ENCODE results near the gene SERPING1. TPM values are rescaled to one million over a fixed set of nuclear protein-coding genes. Genes with fewer than 3 reads are reported as not detected.

The SERPING1 gene
- total and polyA plus RNA-seq, 2 donors (not counting 1 experiment from before 2014, with no cell fraction given), result 17.2 to 117 TPM

GRCh38 chr11:57551941-57552340, 45.5 kb upstream of the SERPING1 start:
- Histone ChIP-seq H3K4me1 (ENCODE audit: control insufficient read depth, extremely low read depth, insufficient read depth, low read length) (peaks cover 2% of the 10 kb centered on the region), H3K4me3 (replicated peaks in 1 of 4; ENCODE audit: control extremely low read depth in 1 of 4, insufficient read depth in 1 of 4, low read depth in 3 of 4, low read length in 4 of 4) (no peak overlapping the region), H3K27me3 (ENCODE audit: control insufficient read depth, insufficient read depth, low read length) (no peaks in the 10 kb centered on the region), H2AFZ (ENCODE audit: low read length) (no peak overlapping the region), H3K9me3 (ENCODE audit: control insufficient read depth, insufficient read depth, low read depth, low read length) (no peaks in the 10 kb centered on the region), H3K79me2 (ENCODE audit: control insufficient read depth, insufficient read depth, low read length) (no peaks in the 10 kb centered on the region), H4K20me1 (ENCODE audit: control insufficient read depth, extremely low read depth, insufficient read depth, low read length) (no peaks in the 10 kb centered on the region), H3K36me3 (ENCODE audit: control insufficient read depth, insufficient read depth, low read length) (peaks cover 15% of the 10 kb centered on the region), H3K9ac (ENCODE audit: insufficient read depth, low read length) (no peak overlapping the region), H3K4me2 (ENCODE audit: extremely low read depth, insufficient read depth, low read length) (no peak overlapping the region), H3K27ac (ENCODE audit: insufficient read depth, low read length) (no peak overlapping the region)
- no peak for TF ChIP-seq EZH2 (IDR thresholded peaks at IDR 0.05; ENCODE audit: low read length, missing control alignments)
- TF ChIP-seq CTCF (conservative IDR thresholded peaks at IDR 0.05 in 1 of 2, IDR thresholded peaks at IDR 0.05 in 1 of 2; ENCODE audit: low read depth in 1 of 2, low read length in 2 of 2), result no peak
- no peak for DNase-seq (ENCODE audit: low read depth in 2 of 2)

DNA sequence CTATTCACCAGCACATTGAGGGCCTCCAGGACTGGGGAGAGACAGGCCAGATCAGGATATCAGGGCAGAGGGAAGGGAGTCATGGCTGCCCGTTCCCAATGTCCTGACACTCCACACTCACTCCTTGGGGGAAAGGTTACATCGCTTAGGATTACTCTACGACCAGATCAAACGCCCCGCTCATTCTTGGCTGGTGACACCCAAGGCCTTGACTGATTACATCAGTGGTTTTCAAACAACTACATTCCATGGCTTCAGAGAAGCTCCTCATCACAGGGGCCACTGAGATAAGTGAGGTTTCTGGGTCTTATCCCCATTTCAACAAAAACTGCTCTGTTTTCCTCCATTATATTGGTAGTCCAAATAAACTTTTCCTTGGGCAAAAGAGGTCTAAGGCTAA, 45.0 kb upstream of the SERPING1 start:
- H3K79me2 ChIP-seq (ENCODE audit: control insufficient read depth, insufficient read depth, low read length), result no peaks in the 10 kb centered on the region
- no peak overlapping the region for H3K9ac ChIP-seq (ENCODE audit: insufficient read depth, low read length)
- no peaks in the 10 kb centered on the region for H3K9me3 ChIP-seq (ENCODE audit: control insufficient read depth, insufficient read depth, low read depth, low read length)
- no peak for TF ChIP-seq CTCF (conservative IDR thresholded peaks at IDR 0.05 in 1 of 2, IDR thresholded peaks at IDR 0.05 in 1 of 2; ENCODE audit: low read depth in 1 of 2, low read length in 2 of 2)
- TF ChIP-seq EZH2 (IDR thresholded peaks at IDR 0.05; ENCODE audit: low read length, missing control alignments), result no peak
- peaks cover 17% of the 10 kb centered on the region for H3K36me3 ChIP-seq (ENCODE audit: control insufficient read depth, insufficient read depth, low read length)
- no peak overlapping the region for H3K4me2 ChIP-seq (ENCODE audit: extremely low read depth, insufficient read depth, low read length)
- H3K4me3 ChIP-seq (replicated peaks in 1 of 4; ENCODE audit: control extremely low read depth in 1 of 4, insufficient read depth in 1 of 4, low read depth in 3 of 4, low read length in 4 of 4), result no peak overlapping the region
- no peak for DNase-seq (ENCODE audit: low read depth in 2 of 2)
- H3K4me1 ChIP-seq (ENCODE audit: control insufficient read depth, extremely low read depth, insufficient read depth, low read length), result no peaks in the 10 kb centered on the region
- H4K20me1 ChIP-seq (ENCODE audit: control insufficient read depth, extremely low read depth, insufficient read depth, low read length), result no peaks in the 10 kb centered on the region
- H2AFZ ChIP-seq (ENCODE audit: low read length), result no peak overlapping the region
- no peaks in the 10 kb centered on the region for H3K27me3 ChIP-seq (ENCODE audit: control insufficient read depth, insufficient read depth, low read length)
- H3K27ac ChIP-seq (ENCODE audit: insufficient read depth, low read length), result no peak overlapping the region

- H3K36me3 ChIP-seq (ENCODE audit: control insufficient read depth, insufficient read depth, low read length), result peaks cover 21% of the 10 kb centered on the region
- H3K79me2 ChIP-seq (ENCODE audit: control insufficient read depth, insufficient read depth, low read length), result no peaks in the 10 kb centered on the region
- no peaks in the 10 kb centered on the region for H3K27me3 ChIP-seq (ENCODE audit: control insufficient read depth, insufficient read depth, low read length)
- H4K20me1 ChIP-seq (ENCODE audit: control insufficient read depth, extremely low read depth, insufficient read depth, low read length), result no peaks in the 10 kb centered on the region
- no peak overlapping the region for H3K9ac ChIP-seq (ENCODE audit: insufficient read depth, low read length)
- H3K9me3 ChIP-seq (ENCODE audit: control insufficient read depth, insufficient read depth, low read depth, low read length), result no peaks in the 10 kb centered on the region
- H3K4me3 ChIP-seq (replicated peaks in 1 of 4; ENCODE audit: control extremely low read depth in 1 of 4, insufficient read depth in 1 of 4, low read depth in 3 of 4, low read length in 4 of 4), result no peak overlapping the region
- H3K4me2 ChIP-seq (ENCODE audit: extremely low read depth, insufficient read depth, low read length), result no peak overlapping the region
- no peak for DNase-seq (ENCODE audit: low read depth in 2 of 2)
- TF ChIP-seq EZH2 (IDR thresholded peaks at IDR 0.05; ENCODE audit: low read length, missing control alignments) (no peak), CTCF (conservative IDR thresholded peaks at IDR 0.05 in 1 of 2, IDR thresholded peaks at IDR 0.05 in 1 of 2; ENCODE audit: low read depth in 1 of 2, low read length in 2 of 2) (no peak)
- no peaks in the 10 kb centered on the region for H3K4me1 ChIP-seq (ENCODE audit: control insufficient read depth, extremely low read depth, insufficient read depth, low read length)
- no peak overlapping the region for H2AFZ ChIP-seq (ENCODE audit: low read length)
- H3K27ac ChIP-seq (ENCODE audit: insufficient read depth, low read length), result no peak overlapping the region
Measured at GRCh38 chr11:57555393-57555792, 42.1 kb upstream of the SERPING1 start.

Measured in fibroblast of lung (primary cell).